K562 (cell line): ENCODE results near the gene NDUFS8. TPM values are rescaled to one million over a fixed set of nuclear protein-coding genes. Genes with fewer than 3 reads are reported as not detected.
A peak's percentile ranks its signal among the peaks of the same experiment; 100 is the strongest.

Experiments used
- BCLAF1 ChIP-seq, 2 experiments: fragments of 450-650 bp in 1 of 2; IDR thresholded peaks; 2 replicates each; pipeline ENCODE4 v1.6.1; 2011 to 2017; ENCODE audit warnings: low read depth in 2 of 2, antibody characterized with exemption in 1 of 2, borderline replicate concordance in 1 of 2, low read length in 1 of 2, mild to moderate bottlenecking in 1 of 2, mixed read lengths in 1 of 2; ENCODE audit not compliant: control insufficient read depth in 1 of 2
- CAMTA2 ChIP-seq: fragments of 250-450 bp; sonication (Bioruptor Pico); conservative IDR thresholded peaks from 2 replicates; pipeline ENCODE4 v1.5.1; 2022
- CBFA2T3 ChIP-seq: fragments of 450-650 bp; IDR thresholded peaks from 2 replicates; pipeline ENCODE4 v1.6.1; 2017
- CEBPG ChIP-seq, 3 experiments: fragments of 200-800 bp in 1 of 3; sonication (Bioruptor generic) in 1 of 3; sonication (generic) in 1 of 3; formaldehyde crosslinking in 1 of 3; IDR thresholded peaks in 2 of 3; conservative IDR thresholded peaks in 1 of 3; 2 replicates each; pipeline versions ENCODE4 v1.6.1 to v1.8.0; 2016 to 2022; ENCODE audit warnings: missing compliant biosample characterization in 2 of 3, missing genetic modification characterization in 2 of 3, mild to moderate bottlenecking in 1 of 3, missing genetic modification reagents in 1 of 3
- CREB3 ChIP-seq: fragments of 450-650 bp; conservative IDR thresholded peaks from 2 replicates; pipeline ENCODE4 v1.6.1; 2016; ENCODE audit warnings: missing genetic modification characterization, low read depth, mild to moderate bottlenecking, missing compliant biosample characterization, moderate library complexity
- E2F3 ChIP-seq: fragments of 250-450 bp; sonication (Bioruptor Pico); IDR thresholded peaks from 2 replicates; pipeline ENCODE4 v1.4.0; 2020; ENCODE audit warnings: mild to moderate bottlenecking
- E4F1 ChIP-seq: fragments of 250-450 bp; sonication (Bioruptor Pico); IDR thresholded peaks from 2 replicates; pipeline ENCODE4 v1.5.0; 2021; ENCODE audit warnings: mild to moderate bottlenecking, borderline replicate concordance
- FOXP1 ChIP-seq: sonication (generic); formaldehyde crosslinking; IDR thresholded peaks from 2 replicates; pipeline ENCODE4 v1.8.0; 2022; ENCODE audit warnings: mild to moderate bottlenecking, missing genetic modification reagents
- GTF2A2 ChIP-seq: IDR thresholded peaks from 2 replicates; pipeline ENCODE4 v1.6.1; 2016; ENCODE audit warnings: mild to moderate bottlenecking, missing genetic modification characterization, missing compliant biosample characterization
- HMG20A ChIP-seq: fragments of 450-650 bp; formaldehyde crosslinking; conservative IDR thresholded peaks from 2 replicates; pipeline ENCODE4 v1.4.0; 2020; ENCODE audit warnings: mild to moderate bottlenecking, mixed read lengths
- PHF8 ChIP-seq: fragments of 200-600 bp; sonication (generic); IDR thresholded peaks from 2 replicates; pipeline ENCODE4 v1.6.1; 2012; ENCODE audit warnings: mixed run types, mild to moderate bottlenecking, inconsistent platforms, low read length, moderate library complexity, borderline replicate concordance
- POLR2B ChIP-seq: fragments of 450-650 bp; IDR thresholded peaks from 2 replicates; pipeline ENCODE4 v1.6.1; 2018; ENCODE audit warnings: low read depth; ENCODE audit not compliant: partially characterized antibody
- THRAP3 ChIP-seq: fragments of 450-650 bp; IDR thresholded peaks from 2 replicates; pipeline ENCODE4 v1.6.1; 2016; ENCODE audit warnings: mild to moderate bottlenecking, inconsistent platforms, borderline replicate concordance
- TRIM28 ChIP-seq: fragments of 450-650 bp; IDR thresholded peaks from 2 replicates; pipeline ENCODE4 v1.6.1; 2017
- polyA plus RNA-seq, 8 experiments: library from polyadenylated mRNA; depleted of rRNA in 4 of 8; stranded (reverse) in 5 of 8; unstranded in 3 of 8; fragments of >200 nt; fragmentation: Nextera tagmentation in 2 of 8; fragmentation: Illumina TruSeq in 1 of 8; extraction: Ambion mirVana in 2 of 8; extraction: Trizol in 1 of 8; gene quantifications; 2 replicates each; pipeline versions ENCODE4 v1.2.1 to v1.2.3, GENCODE V29; 2011 to 2014; ENCODE audit warnings: inconsistent platforms in 1 of 8, missing spikeins in 1 of 8
- total RNA-seq, 7 experiments: library from RNA; depleted of rRNA in 6 of 7; stranded (reverse); fragments of >200 nt in 6 of 7; fragmentation: Illumina TruSeq in 2 of 7; extraction: Trizol in 2 of 7; gene quantifications; 2 replicates each; pipeline versions ENCODE4 v1.2.1 to v1.2.3, GENCODE V29; 2011 to 2021; ENCODE audit warnings: low replicate concordance in 1 of 7
- TF ChIP-seq, protein P1 (sequence below): sonication (generic); formaldehyde crosslinking; IDR thresholded peaks from 2 replicates; pipeline ENCODE4 v1.8.0; 2022; ENCODE audit warnings: mild to moderate bottlenecking, missing genetic modification reagents

Gene NDUFS8
- total and polyA plus RNA-seq, 9 of the 15 experiments (the other 6 are each of a cell fraction or from before 2014, with no cell fraction given) = 36.5 to 351 (median 101) TPM

- TF ChIP-seq FOXP1 (CRISPR knock-in tag) = no peak
- no peak; the same call in 1 of the 2 replicates for TF ChIP-seq PHF8
- TF ChIP-seq POLR2B = no peak
- TF ChIP-seq CEBPG (CRISPR knock-in tag; IDR thresholded peaks at IDR 0.05) = no peak
- no peak for TF ChIP-seq CEBPG (tag; conservative IDR thresholded peaks at IDR 0.05 in 1 of 2, IDR thresholded peaks at IDR 0.05 in 1 of 2)
- TF ChIP-seq, protein P1, sequence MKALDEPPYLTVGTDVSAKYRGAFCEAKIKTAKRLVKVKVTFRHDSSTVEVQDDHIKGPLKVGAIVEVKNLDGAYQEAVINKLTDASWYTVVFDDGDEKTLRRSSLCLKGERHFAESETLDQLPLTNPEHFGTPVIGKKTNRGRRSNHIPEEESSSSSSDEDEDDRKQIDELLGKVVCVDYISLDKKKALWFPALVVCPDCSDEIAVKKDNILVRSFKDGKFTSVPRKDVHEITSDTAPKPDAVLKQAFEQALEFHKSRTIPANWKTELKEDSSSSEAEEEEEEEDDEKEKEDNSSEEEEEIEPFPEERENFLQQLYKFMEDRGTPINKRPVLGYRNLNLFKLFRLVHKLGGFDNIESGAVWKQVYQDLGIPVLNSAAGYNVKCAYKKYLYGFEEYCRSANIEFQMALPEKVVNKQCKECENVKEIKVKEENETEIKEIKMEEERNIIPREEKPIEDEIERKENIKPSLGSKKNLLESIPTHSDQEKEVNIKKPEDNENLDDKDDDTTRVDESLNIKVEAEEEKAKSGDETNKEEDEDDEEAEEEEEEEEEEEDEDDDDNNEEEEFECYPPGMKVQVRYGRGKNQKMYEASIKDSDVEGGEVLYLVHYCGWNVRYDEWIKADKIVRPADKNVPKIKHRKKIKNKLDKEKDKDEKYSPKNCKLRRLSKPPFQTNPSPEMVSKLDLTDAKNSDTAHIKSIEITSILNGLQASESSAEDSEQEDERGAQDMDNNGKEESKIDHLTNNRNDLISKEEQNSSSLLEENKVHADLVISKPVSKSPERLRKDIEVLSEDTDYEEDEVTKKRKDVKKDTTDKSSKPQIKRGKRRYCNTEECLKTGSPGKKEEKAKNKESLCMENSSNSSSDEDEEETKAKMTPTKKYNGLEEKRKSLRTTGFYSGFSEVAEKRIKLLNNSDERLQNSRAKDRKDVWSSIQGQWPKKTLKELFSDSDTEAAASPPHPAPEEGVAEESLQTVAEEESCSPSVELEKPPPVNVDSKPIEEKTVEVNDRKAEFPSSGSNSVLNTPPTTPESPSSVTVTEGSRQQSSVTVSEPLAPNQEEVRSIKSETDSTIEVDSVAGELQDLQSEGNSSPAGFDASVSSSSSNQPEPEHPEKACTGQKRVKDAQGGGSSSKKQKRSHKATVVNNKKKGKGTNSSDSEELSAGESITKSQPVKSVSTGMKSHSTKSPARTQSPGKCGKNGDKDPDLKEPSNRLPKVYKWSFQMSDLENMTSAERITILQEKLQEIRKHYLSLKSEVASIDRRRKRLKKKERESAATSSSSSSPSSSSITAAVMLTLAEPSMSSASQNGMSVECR (CRISPR knock-in tag) = no peak
- TF ChIP-seq HMG20A (CRISPR knock-in tag) = no peak
- peak; percentile 56; the same call in 1 of the 2 replicates for TF ChIP-seq E2F3 (CRISPR knock-in tag)
- no peak for TF ChIP-seq BCLAF1 (IDR thresholded peaks at IDR 0.05; ENCODE audit: borderline replicate concordance in 1 of 2, control insufficient read depth in 1 of 2, low read depth in 2 of 2, low read length in 1 of 2)
- TF ChIP-seq CAMTA2 (CRISPR knock-in tag) = no peak
- no peak for TF ChIP-seq E4F1 (CRISPR knock-in tag)
- no peak for TF ChIP-seq GTF2A2
- no peak for TF ChIP-seq TRIM28
- TF ChIP-seq CBFA2T3 = no peak
- TF ChIP-seq CREB3 (tag) = no peak
- no peak for TF ChIP-seq THRAP3
Observed at GRCh38 chr11:68010090-68011041, 20.1 kb upstream of the NDUFS8 start, which contains the start of gene ALDH3B1 (continued).
